ENCODE measurements around the gene PAXIP1.

DNA sequence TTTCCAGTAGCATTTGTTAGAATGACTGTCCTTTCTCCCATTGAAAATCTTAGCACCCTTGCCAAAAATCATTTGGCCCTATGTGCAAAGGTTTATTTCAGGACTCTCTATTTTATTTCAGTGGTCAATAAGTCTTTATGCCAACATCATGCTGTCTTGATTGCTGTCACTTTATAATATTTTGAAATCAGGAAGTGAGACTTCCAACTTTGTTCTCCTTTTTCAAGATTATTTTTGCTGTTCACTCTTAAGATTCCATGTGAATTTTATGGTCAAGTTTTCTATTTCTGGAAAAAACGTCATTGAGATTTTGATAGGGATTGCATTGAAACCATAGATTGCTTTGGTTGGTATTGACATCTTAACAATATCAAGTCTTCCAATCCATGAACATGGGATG lies 65.1 kb downstream of the PAXIP1 start:
- TF ChIP-seq EZH2phosphoT487 (IDR thresholded peaks at IDR 0.05; ENCODE audit: low read length), result no peak
- TF ChIP-seq, protein P1, sequence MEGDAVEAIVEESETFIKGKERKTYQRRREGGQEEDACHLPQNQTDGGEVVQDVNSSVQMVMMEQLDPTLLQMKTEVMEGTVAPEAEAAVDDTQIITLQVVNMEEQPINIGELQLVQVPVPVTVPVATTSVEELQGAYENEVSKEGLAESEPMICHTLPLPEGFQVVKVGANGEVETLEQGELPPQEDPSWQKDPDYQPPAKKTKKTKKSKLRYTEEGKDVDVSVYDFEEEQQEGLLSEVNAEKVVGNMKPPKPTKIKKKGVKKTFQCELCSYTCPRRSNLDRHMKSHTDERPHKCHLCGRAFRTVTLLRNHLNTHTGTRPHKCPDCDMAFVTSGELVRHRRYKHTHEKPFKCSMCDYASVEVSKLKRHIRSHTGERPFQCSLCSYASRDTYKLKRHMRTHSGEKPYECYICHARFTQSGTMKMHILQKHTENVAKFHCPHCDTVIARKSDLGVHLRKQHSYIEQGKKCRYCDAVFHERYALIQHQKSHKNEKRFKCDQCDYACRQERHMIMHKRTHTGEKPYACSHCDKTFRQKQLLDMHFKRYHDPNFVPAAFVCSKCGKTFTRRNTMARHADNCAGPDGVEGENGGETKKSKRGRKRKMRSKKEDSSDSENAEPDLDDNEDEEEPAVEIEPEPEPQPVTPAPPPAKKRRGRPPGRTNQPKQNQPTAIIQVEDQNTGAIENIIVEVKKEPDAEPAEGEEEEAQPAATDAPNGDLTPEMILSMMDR (IDR thresholded peaks at IDR 0.05; ENCODE audit: low read length), result no peak
- no peak for TF ChIP-seq EZH2 (optimal IDR thresholded peaks at IDR 0.05; ENCODE audit: low read depth, low read length)

Data from MM.1S (cell line).